Putamen (tissue), 1 donor: ENCODE measurements around the gene LDLRAD3.
"Not testable (repeated sequence)": the region's sequence is repeated elsewhere in the genome, so short reads cannot be mapped to it uniquely, and the experiment has no call there.

Experiments used
- DNase-seq: peaks from one replicate; pipeline ENCODE4 v3.0.0-alpha.2; 2016; ENCODE audit warnings: low spot score

LDLRAD3 gene, protein sequence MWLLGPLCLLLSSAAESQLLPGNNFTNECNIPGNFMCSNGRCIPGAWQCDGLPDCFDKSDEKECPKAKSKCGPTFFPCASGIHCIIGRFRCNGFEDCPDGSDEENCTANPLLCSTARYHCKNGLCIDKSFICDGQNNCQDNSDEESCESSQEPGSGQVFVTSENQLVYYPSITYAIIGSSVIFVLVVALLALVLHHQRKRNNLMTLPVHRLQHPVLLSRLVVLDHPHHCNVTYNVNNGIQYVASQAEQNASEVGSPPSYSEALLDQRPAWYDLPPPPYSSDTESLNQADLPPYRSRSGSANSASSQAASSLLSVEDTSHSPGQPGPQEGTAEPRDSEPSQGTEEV

DNA sequence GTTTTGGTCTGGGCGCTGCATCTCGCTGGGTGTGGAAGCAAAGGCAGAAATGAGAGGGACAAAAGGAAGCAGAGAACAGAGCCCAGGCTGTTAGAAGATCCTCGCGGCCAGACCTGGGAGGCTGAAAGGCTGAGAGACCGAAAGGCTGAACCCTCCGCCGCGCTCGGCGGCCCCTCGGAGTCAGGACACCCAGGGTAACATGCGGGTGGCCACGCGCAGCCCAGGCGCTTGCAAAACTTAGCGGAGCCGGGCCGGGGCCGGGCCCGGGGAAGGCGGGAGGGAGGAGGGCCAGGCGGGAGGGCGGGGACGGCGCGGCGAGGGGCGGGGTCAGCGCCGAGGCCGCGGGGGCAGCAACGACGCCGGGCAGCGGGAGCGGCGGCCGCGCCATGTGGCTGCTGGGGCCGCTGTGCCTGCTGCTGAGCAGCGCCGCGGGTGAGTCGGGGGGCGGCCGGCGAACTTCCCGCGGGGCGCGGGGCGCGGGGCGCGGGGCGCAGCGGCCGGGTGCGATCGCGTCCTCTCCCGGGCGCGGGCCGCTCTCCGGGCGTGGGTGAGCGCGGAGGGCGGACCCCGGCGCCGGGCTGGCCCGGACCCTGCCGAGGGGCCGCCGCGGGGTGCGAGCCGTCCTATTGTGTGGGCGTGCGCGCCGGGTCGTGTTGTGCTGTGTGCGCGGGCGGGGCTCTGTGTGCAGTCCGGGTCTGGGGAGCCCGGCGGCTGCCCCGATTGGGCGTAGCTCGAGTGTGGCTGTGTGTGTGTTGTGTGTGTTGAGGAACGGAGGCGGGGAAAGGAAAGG is at the start of gene LDLRAD3:
LDLRAD3 (plus strand) TSS at position 350 of the 790 bp plus-strand sequence; CDS start at position 387, 37 bp downstream.
- peak; percentile 76 for DNase-seq

DNA sequence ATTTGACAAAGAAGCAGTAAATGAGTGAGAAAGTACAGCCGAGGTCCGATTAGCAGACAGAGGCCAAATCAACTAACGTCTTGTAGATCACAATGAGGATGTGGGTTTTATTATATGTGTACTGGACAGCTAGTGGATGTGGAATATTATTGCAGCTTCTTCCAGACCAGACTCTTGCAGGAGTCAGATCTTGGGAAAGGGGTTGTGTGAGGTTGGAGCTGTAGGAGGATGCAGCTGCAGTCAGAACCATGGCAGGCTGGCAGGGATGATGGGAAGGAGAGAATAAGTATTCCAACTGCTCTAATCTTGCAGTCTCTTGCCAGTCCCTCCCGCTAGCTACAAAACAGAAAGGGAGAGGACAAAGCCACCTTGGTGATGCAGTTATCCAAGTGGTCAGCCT is 46.8 kb upstream of the LDLRAD3 start:
- DNase-seq = no peak

DNA sequence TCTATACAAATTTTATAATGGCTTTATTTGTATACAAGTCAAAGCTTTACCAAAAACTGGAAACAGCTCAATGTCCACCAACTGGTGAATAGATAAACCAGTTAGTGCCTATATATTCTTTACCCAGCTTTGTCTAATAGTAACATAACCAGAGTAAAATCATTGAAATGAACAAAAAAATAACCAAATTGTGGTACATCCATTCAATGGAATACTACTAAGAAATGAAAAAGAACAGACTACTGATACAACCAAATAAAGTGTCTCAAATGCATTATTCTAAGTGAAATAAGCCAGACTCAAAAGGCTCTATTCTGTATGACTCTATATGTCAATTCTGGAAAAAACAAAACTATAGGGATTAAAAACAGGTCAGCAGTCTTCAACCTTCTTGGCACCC is 40.9 kb upstream of the LDLRAD3 start:
- no peak for DNase-seq

DNA sequence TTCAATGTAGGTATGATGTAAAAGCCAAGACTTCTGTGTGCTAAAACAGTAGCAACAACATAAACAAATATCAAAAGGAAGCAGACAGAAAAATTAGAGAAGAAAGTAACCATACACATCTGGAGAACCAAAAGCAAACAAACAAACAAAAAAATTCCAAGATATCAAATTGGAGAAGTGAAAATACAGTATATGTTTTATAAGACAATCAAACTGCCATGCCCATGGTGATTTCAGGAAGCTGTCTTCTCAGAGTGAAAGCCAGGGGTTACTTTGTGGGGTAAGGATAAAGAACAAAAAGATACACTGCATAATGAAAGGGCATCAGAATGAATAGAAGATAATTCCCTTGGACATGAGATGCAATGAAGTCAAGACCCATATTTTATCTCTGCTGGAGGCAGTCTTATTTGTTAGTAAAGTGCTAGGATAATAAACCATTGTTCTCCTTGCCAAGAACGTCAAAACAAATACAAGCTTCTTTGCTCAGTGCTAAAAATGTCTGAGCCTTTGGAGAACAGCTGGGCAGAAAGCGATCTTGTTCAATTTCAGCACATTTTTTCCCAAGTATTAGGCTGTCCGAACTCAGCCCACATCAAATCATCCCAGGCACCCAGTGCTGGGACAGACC is 38.1 kb upstream of the LDLRAD3 start:
- peak; percentile 90 for DNase-seq

DNA sequence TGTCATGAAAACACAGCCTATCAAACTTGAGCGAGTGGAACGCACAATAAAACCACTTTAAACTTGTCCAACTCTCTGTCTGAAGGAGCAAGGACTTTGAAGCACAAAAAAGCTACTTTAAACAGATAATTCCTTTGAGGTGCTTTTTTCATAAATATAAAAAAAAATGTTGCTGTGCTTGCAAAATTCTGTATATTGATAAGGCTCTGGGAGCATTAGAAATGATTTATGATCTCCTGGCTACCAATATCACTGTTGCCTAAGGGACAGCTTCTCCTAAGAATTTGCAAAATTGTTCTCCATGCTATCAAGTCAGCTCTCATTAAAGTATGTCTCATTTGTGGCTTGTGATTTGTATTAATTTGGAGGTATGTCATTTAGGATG is 37.6 kb upstream of the LDLRAD3 start:
- DNase-seq = no peak

DNA sequence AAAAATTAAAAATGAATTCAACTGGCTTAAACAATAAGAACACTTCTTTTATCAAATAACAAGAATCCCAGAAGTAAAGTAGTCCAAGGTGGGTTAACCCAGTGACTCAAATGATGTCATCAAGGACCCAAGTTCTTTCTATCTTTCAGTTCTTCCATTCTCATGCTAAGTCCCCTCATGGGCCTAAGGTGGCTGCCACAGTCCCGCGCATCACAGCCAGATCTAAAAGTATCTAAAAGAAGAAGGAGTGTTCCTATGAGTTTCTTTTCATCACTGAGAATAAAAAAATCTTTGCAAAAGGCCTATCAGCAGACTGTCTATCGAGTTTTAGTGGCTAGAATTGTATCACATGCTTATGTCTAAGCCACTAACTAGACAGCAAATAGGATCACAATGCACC is 37.2 kb upstream of the LDLRAD3 start:
- no peak for DNase-seq

DNA sequence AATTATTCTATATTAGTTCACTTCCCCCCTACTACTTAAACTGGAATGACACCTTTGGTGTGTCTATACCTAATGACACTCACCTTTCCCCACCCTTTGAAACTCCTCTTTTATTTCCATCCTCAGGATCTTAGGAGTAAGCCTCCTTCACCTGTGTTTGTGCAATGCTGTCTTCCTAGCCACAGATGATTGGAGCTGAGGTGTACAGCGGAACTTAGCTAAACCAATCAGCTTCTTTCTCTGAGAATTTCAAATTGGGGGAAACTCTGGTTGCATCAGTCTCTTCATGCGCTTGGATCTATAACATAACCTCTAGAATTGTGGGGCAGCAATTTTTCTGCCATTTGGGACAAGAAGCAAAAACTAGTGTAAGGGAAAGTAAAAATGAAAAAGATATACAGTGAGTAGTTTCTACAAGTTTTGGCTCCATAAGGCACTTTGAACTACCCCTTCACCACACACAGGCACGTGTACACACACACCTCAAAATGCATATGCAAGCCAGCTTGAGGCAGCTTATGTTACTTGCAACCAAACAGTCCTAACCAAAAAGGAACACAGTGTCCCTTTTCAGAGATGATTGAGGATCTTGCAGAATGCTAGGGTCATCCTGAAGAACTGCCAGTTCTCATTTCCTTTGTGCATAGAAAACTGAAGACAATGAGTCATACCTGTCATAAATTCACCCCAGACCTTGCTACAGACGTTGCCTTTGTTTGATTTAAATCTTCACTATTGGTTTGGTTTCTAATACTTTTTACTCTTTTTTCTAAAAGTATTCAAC is 36.0 kb upstream of the LDLRAD3 start:
- DNase-seq = no peak

DNA sequence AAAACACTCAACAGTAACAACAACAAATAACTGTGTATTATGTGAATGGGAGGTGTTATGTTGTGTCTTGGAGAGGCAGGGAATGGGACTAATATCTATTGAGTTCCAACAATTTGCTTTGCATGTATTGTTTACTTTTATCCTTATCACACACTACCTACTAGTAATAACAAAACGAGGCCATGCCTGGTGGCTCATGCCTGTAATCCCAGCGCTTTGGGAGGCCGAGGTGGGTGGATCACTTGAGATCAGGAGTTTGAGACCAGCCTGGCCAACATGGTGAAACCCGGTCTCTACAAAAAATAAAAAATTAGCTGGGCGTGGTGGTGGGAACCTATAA is 35.5 kb upstream of the LDLRAD3 start:
- DNase-seq = not testable (repeated sequence)

DNA sequence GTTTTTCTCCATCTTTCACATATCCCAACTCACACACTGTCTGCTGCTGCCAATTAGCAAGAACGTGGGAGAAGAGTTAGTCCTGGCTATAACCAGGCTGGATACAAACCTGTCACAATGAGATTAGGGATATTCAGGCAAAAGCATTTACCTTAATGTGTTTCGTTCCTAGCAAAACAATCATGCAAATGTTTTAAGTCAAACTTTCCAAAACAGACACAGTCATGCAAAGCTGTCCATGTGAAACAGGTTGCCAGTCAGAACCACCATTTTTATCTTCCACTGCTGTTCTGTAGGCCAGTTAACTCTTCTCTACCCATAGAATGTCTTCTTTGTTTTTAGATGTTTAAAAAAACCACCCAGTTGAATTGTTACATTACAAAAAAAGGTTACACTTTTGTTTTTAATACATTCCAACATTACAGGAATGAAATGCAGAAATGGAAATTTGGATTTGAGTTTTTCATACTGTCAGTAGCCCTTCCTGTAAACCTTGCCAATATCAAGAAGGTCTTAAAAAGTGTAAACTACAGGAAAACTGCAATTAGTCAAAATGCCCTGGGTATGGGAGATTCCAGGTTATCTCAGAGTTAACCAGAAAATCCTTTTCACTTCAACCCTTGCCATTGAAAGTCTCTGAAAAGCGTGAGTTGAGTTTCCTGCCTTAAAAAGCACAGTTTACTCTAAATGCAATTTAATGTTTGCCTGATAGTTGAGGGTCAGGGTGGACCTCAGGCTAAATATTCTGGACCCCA is 34.2 kb upstream of the LDLRAD3 start:
- no peak for DNase-seq

DNA sequence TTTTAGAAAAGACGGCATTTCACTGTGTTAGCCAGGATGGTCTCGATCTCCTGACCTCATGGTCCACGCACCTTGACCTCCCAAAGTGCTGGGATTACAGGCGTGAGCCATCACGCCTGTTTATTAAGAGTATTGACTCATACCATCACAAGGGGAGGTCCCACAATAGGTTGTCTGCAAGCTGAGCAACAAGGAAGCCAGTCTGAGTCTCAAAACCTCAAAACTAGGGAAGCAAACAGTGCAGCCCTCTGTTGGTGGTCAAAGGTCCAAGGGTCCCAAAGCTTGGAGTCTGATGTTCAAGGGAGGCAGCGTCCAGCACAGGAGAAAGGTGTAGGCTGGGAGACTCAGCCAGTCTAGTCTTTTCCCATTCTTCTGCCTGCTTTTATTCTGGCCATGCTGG is 32.8 kb upstream of the LDLRAD3 start:
- no peak for DNase-seq

DNA sequence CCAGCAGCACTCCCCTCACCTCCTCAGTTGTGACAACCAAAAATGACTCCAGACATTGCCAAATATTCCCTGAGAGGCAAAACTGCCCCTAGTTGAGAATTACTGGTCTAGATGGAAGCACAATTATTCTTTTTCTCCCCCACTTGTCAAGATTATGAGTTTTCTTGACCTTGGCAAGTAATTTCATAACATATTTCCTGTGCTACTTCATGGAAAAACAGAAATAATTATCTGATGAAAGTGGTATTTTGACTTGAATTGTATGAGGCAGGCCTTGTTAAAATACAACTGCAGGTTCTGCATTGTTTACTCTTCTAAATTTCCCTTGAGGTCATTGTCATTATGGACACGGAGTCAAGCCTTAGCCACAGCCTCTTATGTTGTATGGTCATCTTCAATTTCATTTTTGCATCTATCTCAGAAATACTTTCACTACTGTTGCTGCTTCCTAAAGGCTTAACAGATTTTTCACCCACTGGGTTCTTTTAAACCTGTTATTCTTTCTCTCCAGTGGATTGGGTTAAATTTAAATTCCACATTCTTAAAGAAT is 32.2 kb upstream of the LDLRAD3 start:
- no peak for DNase-seq

DNA sequence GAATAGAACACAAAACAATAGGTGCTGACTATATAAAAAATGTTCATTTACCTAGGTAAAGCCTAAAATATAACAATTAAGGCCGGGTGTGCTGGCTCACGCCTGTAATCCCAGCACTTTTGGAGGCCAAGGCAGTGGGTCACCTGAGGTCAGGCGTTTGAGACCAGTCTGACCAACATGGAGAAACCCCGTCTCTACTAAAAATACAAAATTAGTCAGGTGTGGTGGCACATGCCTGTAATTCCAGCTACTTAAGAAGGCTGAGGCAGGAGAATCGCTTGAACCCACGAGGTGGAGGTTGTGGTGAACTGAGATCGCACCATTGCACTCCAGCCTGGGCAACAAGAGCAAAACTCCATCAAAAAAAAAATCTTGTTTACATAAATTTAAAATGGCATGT is 31.4 kb upstream of the LDLRAD3 start:
- not testable (repeated sequence) for DNase-seq

DNA sequence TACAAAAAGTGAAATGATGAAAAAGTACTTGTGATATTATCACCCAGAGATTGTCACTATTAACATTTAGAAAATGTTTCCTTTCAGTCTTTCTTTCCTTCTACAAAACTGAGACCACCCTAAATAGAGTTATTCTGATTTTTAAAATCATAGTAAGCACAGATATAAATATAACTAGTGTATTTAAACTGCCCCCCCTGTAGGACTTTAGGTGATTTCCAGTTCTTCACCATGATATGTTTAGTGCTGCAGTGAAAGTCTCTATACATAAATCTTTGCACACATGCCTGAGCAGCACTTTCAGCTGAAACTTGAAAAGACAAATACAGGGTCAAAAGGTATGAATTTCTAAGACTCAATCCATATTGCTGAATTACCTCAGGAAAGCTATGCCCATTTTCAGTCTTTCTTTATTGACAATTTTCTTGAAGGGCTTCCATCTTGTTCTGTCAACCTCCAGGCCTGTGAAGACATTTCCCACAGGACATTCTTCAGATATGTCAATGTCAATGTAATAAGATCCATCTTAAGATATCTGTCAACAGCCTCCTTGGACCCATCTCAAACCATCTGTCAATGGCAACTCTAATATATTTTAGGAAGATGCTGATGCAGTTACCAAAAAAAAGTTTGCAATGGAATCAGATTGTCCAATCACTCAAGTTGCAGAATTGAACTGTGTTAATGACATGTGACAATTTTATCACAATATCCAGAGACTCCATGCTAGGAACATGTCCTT is 30.8 kb upstream of the LDLRAD3 start:
- no peak for DNase-seq

DNA sequence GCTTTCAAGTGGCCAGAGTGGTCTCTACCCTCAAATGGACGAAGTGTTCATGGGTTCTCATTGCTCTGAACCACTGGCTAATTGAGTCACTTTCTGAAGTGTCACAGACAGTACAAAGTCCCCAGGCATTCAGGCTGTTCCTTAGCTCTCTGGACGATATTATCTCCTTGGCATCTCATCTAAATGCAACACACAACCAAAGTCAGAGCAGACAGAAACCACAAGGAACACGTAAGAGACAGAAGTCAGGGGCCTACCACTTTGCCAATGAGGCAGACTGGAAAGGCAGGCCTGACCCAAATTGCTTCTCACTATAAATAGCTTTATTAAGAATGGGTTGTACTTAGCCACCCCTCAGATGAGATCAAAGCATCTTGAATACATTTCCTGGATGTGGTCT is 29.0 kb upstream of the LDLRAD3 start:
- DNase-seq = no peak

DNA sequence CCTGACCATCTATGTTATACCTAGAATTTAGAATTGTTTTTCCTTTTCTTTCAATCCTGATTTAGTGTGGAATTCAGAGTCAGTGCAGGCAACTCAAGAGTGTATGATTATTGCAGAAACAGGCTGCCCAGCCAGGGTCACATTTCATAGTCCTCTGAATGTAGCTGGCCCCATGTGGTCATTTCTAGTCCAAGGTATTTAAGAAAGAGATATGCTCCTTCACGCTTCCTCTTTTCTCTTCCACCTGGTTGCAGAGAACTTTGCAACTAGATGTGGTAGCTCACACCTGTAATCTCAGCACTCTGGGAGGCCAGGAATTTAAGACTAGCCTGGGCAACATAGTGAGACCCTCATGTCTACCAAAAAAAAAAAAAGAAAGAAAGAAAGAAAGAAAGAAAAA is 27.6 kb upstream of the LDLRAD3 start:
- no peak for DNase-seq

DNA sequence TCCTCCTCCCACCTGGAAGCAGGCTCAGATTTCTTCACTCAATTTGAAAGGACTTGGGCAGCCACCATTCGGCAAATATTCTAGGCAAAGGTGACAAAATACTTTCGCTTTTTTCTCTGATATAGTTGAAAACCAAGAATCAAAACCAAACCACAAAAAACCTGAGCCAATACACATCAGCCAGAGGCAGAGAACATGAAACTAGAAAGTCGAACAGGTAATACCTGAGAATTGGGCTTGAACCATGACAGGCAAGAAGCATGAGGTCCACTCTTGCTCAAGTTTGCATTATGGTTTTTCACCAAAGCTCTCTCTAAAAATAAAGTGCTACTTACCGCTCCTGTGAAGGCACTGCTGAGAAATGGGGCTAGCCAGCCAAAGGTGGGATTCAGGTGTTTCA is 26.2 kb upstream of the LDLRAD3 start:
- DNase-seq = no peak

DNA sequence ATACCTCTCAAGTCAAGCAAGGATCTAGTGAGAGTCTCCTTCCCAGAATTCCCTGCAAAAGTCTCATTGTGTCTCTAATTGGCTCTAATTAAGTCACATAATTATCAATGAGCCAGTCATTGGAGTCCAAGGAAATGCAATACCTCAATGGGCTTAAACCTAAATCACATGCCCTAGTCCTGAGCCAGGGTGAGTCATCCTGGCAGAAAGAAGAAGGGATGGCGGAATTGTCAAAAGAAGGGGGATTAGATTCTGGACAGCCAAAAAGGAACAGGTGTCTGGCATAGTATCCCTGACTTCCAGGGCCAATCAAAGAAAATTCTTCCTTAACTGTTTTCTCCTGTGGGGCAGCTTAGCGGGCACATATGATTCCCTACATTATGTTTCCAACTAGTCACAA is 25.1 kb upstream of the LDLRAD3 start:
- DNase-seq = no peak

DNA sequence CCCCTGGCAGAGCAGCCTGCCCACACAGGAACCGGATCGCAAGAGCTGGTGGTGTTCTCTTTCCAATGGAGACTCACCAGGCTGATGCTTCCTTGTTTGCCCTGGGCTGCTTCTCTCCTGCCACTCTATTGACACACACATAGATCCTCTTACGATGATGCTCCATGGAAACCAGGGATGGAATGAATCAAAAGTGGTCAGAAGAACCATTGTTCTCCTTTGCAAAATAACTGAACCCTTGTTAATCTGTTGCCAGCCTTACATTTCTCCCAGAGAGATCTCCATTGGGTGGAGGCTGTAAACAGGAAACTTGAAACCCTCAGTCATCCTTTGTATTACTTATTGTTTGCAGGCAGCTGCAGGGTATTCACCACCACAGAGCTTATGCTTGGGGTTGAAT is 24.6 kb upstream of the LDLRAD3 start:
- DNase-seq = peak; percentile 81

DNA sequence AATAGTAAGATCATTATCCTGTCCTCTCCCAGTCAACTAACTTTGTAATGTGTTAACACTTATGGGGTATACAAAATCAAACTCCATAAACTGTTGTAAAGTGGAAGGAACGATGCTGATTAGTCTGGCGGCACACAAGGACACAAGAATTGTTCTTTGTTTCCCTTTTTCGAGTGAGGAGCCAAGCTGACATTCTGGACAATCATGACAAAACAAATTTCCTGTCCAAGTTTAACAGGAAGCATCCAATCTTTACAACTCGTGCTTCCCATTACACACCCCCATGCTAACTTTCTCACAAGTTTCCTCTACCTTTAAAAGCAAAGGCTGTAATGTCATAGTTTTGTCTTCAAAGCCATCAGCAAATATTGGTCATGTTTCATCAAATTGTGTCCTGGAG is 20.4 kb upstream of the LDLRAD3 start:
- peak; percentile 56 for DNase-seq

DNA sequence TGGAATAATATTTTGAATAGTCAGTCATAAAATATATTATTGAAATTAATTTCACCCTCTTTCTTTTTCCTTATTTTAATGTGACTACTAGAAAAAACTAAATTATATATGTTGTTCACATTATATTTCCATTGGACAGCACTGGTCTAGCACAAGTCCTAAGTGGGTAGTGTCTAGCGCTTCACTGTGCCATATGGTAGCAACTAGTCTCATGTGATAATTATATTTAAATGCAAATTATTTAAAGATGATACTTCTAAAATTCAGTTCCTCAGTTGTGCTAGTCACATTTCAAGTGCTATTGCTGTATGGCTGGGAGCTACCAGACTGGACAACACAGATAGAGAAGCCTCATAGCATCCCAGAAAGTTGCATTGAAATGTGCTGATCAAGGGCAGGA is 19.1 kb upstream of the LDLRAD3 start:
- DNase-seq = no peak

DNA sequence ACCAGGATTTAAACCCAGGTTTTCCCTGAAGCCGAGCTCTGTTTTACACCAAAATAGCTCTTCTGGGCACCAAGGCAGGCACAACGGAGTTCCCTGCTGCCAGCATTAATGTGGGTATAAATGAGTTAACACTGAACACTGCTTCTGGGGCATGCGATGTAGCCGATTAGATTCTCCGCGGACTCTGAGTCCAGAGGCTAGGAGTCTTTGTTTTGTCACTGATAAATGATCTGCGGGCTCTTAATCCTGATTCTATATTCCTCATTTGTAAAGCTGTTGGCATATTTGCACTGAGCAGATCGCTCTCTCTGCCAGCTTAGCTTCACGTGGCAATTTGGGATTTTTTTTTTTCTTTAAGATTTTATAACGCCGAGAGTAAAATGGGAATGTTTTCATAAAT is 16.8 kb upstream of the LDLRAD3 start:
- no peak for DNase-seq
